ENCODE results near the gene GORASP1.

GORASP1 gene

GRCh38 chr3:39124876-39125840, 17.7 kb upstream of the GORASP1 start:
- DNase-seq = no peak

GRCh38 chr3:39122813-39123212, 15.4 kb upstream of the GORASP1 start:
- DNase-seq = no peak

DNA sequence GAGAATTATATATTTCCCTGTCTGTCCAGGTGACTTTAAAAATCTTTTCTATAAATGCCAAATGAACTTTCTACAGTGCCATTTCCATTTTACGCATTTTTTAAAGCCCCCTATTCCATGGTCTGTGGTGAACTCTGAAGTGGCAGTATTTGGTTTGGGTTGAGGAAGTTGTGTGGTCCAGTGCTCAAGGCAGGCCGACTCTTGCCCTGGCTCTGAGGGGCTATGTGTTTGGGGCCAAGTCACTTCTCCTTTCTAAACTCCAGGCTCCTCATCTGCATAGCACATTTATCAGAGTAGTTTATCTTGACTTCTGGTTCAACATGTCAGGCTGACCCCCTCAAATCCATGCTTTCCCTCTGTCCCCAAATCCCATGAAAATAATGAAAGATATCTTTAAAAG, 14.2 kb upstream of the GORASP1 start:
- no peak for DNase-seq

GRCh38 chr3:39118931-39119660, 11.7 kb upstream of the GORASP1 start:
- no peak for DNase-seq

DNA sequence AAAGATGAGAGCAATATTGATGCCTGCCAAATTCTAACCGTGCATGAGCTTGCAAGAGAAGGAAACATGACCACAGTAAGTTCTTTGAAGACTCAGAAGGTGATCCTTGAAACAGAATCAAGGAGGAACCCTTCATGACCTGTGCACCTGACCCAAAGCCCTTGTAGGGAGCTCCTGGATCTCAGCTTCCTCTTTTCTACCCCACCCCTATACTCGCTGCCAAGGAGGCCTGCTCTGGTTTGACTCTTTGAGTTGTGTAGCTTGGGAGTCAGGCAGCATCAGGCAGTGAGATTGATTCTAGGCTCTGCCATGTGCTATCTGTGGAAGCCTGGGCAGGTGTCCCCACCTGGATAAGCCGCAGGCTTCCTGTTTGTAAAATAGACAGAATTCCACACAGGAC, 10.7 kb upstream of the GORASP1 start:
- no peak for DNase-seq

DNA sequence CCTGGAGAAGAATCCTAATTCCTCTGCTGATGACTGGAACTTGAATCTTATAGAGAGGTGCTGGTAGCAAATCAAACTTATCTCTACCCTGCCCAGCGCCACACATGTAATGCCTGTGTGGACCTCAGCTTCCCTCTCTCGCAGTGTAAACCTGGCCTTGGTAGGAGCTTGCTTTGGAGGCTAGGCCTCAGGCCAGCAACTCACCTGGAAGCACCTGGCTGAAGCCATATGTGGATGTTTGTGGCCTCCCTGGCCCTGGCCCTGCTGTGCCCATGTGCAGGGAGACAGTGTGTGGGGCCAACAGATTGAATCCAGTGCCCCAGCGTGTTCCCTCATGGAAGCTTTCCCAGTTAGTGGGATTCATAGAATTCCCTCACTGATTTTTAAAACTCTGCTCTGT, 8.4 kb upstream of the GORASP1 start:
- DNase-seq = no peak

DNA sequence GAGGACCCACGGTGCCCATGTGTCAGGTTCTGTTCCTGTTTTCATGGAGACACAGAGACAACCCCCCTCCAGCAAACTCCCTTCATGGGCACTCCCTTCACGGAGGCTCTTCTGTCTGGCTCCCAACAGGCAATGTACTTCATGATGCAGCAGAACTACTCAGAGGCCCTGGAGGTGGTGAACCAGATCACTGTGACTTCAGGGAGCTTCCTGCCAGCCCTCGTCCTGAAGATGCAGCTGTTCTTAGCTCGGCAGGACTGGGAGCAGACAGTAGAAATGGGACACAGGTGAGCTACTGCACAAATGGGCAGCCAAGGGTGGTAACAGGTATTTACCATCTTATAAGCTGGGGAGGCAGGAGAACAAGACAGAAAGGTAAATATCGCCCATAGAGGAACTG, 7.0 kb upstream of the GORASP1 start:
- DNase-seq = no peak

- DNase-seq = no peak
These were observed 5.9 kb upstream of the GORASP1 start for GRCh38 chr3:39113291-39113690.

DNA sequence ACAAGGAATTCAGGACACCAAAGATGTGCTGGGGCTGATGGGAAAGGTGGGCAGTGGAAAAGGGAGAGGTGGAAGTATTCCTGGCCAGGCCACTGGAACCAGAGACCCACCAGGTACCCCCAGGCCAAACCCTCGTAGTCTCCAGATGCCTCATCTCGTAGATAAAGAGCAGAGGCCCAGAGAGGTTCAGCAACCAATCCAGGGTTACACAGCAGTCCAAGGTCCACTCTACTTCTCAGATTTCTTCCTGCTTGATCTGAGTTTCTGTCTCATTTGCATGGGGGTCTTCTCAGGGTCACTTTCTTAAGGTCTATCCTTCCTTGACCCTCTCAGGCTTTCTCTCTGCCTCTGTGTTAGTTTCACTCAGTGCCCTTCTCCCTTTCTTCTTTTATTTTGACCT, 5.1 kb upstream of the GORASP1 start:
- no peak for DNase-seq

DNA sequence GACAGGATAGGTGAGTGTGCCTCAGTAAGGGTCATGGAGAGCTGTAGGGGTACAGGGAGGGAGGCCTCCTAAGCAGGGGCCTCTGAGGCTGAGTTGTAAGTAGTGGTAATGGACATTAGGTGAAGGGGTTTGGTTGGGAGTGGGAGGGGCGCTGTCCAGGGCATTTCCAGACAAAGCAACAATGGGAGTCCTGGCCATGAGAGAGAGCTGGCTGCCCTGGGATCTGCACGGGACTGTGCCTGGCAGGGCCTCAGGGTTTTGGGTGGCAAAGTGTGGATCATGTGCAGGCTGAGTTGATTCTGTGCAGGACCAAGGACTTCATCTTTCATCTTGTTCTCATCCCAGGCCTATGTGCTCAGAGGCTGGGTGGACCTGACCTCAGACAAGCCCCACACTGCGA, 4.7 kb upstream of the GORASP1 start:
- no peak for DNase-seq

GRCh38 chr3:39110041-39110639, 2.7 kb upstream of the GORASP1 start:
- peak in 1 of 2 donors; percentile 1 for DNase-seq

GRCh38 chr3:39109086-39109485, 1.7 kb upstream of the GORASP1 start:
- no peak for DNase-seq

DNA sequence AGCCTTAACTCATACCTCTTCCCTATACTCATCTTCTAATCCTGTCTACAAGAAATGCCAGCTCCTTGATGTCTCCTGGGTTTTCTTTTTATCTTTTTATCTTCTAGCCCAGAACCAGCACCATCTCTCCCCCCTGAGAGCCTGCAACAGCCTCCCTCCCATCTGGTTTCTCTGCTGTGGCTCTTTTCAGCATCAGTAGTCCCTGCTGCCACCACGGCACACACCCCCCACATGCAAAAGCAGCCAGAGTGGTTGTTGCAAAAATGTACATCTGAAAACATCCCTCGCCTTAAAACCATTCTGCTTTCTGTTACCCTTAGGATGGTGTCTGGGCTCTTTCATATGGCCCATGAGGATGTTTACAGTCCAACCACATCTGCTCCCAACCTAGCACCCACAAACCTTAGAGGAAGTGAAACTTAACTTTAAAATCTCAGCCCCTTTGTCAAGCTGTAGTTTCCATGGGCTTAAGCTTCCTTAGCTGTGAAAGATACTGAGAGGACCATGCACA, 828 bp upstream of the GORASP1 start:
- no peak for DNase-seq

DNA sequence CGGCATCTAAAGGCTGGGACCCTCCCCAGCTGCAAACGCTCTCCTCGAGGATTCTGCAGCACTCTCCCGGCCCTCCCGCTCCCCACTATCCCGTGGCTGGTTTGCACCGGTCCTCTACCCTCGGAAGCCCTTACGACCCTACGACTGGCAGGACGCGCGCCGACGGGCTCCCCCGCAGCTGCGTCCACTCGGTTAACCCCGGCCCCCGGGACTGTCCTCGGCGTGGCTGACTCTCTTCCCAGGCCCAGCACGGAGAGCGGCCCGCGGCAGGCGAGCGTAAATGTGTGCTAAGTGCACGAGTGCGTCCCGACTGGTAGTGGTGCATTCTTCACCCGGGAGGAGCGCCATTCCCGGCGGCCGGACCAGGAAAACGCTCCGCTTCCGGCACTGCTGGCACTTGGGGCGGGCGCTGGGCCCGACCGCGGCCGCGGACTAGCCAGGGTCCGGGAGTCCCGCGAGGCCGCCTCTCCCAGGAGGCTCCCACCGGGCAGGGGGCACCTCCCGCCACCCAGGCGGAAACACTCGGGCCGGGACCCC, 508 bp downstream of the GORASP1 start:
- no peak for DNase-seq

- DNase-seq = no peak
These were observed 1.1 kb downstream of the GORASP1 start for GRCh38 chr3:39106281-39106811.

DNA sequence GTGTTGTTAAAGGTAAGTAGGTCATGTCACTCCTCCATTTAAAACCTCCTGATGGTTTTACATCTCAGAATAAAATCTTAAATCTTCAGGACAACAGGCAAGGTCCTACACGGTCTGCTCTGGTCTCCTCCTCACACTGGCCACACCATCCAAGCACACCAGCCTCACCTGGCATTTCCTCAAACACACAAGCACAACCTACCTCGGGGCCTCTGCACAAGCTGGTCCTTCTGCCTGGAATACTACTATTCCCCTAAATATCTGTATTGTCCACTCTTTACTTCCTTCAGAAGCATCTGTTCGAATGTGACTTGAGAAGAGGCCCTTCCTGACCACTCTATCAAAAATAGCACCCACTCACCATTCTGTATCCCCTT, 1.8 kb downstream of the GORASP1 start:
- no peak for DNase-seq

- peak; percentile 47 to 57 for DNase-seq
These were observed 2.3 kb downstream of the GORASP1 start for GRCh38 chr3:39104961-39105686.

DNA sequence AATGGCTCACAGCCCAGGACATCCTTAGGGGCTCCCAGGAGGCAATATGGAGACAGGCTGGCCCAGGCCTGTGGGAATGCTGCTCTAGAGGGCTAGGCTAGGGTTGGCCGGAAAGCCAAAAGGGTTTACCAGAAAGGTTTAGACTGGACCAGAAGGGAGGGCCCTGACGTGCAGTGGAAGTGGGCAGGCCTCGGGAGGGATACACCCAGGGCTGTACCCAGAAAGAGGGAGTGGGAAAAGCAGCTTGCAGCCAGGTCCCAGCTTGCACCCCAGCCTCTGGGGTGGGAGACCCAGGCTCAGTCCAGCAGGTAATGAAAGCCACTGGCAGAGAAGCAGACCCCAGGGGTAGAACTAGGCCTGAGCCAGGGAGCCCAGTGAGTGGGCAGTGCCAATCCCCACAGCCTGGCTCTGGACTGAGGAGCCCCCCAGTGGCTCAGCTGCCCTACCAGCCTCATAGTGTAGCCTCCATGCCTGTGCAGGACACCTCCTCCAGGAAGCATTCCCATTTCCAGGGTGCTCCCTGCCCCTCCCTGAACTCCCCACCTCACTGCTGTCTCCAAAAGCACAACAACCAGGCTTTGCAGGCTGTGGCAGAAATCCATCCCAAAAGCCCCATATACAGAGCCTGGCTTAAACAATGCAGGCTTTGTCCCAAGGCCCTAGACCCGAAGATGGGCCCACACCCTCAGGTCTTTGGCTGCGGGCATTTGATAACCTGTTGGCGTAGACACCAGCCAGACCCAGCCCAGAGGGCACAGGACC, 3.5 kb downstream of the GORASP1 start:
- DNase-seq = no peak

DNA sequence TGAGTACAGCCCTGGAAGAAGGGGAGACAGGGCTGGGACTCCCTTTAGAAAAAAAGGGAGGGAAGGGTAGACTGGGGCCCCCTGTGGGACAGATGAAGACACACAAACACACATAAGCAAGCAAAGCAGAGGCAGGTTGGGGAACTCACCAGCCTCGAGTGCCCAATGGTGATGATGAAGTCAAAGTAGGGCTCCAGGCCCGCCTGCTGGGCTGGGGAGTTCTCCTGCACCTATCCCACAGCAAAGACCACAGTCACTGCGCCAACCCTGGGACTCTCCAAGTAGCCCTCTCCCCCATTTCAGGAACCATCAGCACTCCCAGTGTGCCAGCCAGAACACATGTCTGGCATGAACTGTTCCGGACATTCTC, 4.1 kb downstream of the GORASP1 start:
- no peak for DNase-seq

DNA sequence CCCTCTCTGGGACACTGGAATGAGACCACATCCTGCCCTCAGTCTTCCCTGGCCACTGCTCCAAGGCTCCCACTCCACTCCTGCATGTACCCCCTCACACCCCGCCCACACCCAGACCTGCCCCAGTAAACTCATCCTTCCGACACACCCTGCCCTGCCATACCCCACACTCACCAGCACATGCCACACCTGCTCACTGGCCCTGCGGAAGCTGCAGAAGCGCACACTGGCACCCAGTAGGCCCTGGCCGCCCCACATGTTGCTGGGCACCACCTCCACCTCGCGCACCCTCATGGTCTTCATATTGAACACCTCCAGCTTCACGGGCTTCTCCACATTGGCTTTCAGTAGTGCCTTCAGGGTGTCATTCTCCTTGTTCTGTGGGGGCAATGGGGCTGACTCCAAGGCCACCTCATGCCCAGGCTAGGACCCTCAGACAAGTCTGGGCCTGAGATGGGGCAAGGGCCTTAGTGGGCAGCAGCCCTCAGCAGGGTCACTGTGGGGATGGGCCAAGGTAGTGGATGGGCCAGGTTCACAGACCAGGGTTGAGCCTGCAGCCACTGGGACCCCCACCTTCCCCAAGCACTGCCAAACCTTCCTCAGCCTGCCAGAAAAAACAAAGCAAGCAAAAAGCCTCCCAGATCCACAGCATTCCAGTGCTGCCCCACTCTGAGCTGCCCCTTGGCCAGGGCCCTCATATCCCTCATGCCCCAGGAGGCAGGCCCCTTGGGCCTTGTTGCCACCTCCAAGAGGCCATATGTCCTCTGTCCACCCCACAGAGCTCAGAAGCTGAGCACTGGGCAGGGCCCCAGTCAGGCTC, 4.7 kb downstream of the GORASP1 start:
- DNase-seq = no peak
